WTC11 (cell line): ENCODE measurements around the gene TRIM50. TPM values are rescaled to one million over a fixed set of nuclear protein-coding genes. Genes with fewer than 3 reads are reported as not detected.

ENCODE experiments used
- CREB1 ChIP-seq: sonication (generic); formaldehyde crosslinking; IDR thresholded peaks from 2 replicates; pipeline ENCODE4 v1.8.0; 2023; ENCODE audit warnings: mild to moderate bottlenecking, missing genetic modification reagents
- CREM ChIP-seq: sonication (generic); formaldehyde crosslinking; IDR thresholded peaks from 2 replicates; pipeline ENCODE4 v1.8.1; 2022; ENCODE audit warnings: mild to moderate bottlenecking, missing genetic modification reagents, moderate library complexity
- ELF4 ChIP-seq: sonication (generic); formaldehyde crosslinking; IDR thresholded peaks from 2 replicates; pipeline ENCODE4 v1.8.1; 2022; ENCODE audit warnings: low read depth, mild to moderate bottlenecking, moderate library complexity, missing genetic modification reagents
- ESRRA ChIP-seq: sonication (generic); formaldehyde crosslinking; IDR thresholded peaks from 2 replicates; pipeline ENCODE4 v1.8.1; 2022; ENCODE audit warnings: mild to moderate bottlenecking, missing genetic modification reagents, borderline replicate concordance
- ETV6 ChIP-seq: sonication (generic); formaldehyde crosslinking; IDR thresholded peaks from 2 replicates; pipeline ENCODE4 v1.8.1; 2022; ENCODE audit warnings: mild to moderate bottlenecking, missing genetic modification reagents
- FOXP1 ChIP-seq: sonication (generic); formaldehyde crosslinking; IDR thresholded peaks from 2 replicates; pipeline ENCODE4 v1.8.0; 2022; ENCODE audit warnings: missing genetic modification reagents, mild to moderate bottlenecking, moderate library complexity, borderline replicate concordance
- MYBL2 ChIP-seq: sonication (generic); formaldehyde crosslinking; IDR thresholded peaks from 2 replicates; pipeline ENCODE4 v1.8.1; 2023; ENCODE audit warnings: mild to moderate bottlenecking, moderate library complexity, missing genetic modification reagents
- NFE2L1 ChIP-seq: sonication (generic); formaldehyde crosslinking; IDR thresholded peaks from 2 replicates; pipeline ENCODE4 v1.8.1; 2023; ENCODE audit warnings: missing genetic modification reagents
- NFYB ChIP-seq: sonication (generic); formaldehyde crosslinking; conservative IDR thresholded peaks from 2 replicates; pipeline ENCODE4 v1.8.0; 2022; ENCODE audit warnings: low read depth, missing genetic modification reagents
- SP1 ChIP-seq: sonication (generic); formaldehyde crosslinking; conservative IDR thresholded peaks from 2 replicates; pipeline ENCODE4 v1.8.1; 2022; ENCODE audit warnings: missing genetic modification reagents
- TEAD1 ChIP-seq: sonication (generic); formaldehyde crosslinking; IDR thresholded peaks from 2 replicates; pipeline ENCODE4 v1.8.0; 2022; ENCODE audit warnings: mild to moderate bottlenecking, missing genetic modification reagents
- TEAD4 ChIP-seq: sonication (generic); formaldehyde crosslinking; IDR thresholded peaks from 2 replicates; pipeline ENCODE4 v1.8.0; 2022; ENCODE audit warnings: mild to moderate bottlenecking, missing genetic modification reagents
- TP53 ChIP-seq: sonication (generic); formaldehyde crosslinking; IDR thresholded peaks from 2 replicates; pipeline ENCODE4 v1.8.1; 2023; ENCODE audit warnings: mild to moderate bottlenecking, missing genetic modification reagents
- ZNF396 ChIP-seq: fragments of 250-450 bp; sonication (Bioruptor Pico); IDR thresholded peaks from 2 replicates; pipeline ENCODE4 v1.8.0; 2021; ENCODE audit warnings: mild to moderate bottlenecking, moderate library complexity, borderline replicate concordance
- ZNF423 ChIP-seq: fragments of 250-450 bp; sonication (Bioruptor Pico); IDR thresholded peaks from 2 replicates; pipeline ENCODE4 v2.1.2; 2022; ENCODE audit warnings: mild to moderate bottlenecking, moderate library complexity
- total RNA-seq: library from RNA; stranded (reverse); gene quantifications from 3 replicates; pipeline ENCODE4 v1.2.3, GENCODE V29; 2021
- TF ChIP-seq, protein P1 (sequence below): fragments of 250-450 bp; sonication (Bioruptor Pico); IDR thresholded peaks from 2 replicates; pipeline ENCODE4 v1.8.0; 2021; ENCODE audit warnings: mild to moderate bottlenecking
- TF ChIP-seq, protein P2 (sequence below): sonication (generic); formaldehyde crosslinking; IDR thresholded peaks from 2 replicates; pipeline ENCODE4 v1.8.1; 2022; ENCODE audit warnings: mild to moderate bottlenecking, moderate library complexity, missing genetic modification reagents
- TF ChIP-seq, protein P3 (sequence below): fragments of 250-450 bp; sonication (Bioruptor Pico); IDR thresholded peaks from 2 replicates; pipeline ENCODE4 v1.9.0; 2021; ENCODE audit warnings: mild to moderate bottlenecking
- TF ChIP-seq, protein P4 (sequence below): sonication (generic); formaldehyde crosslinking; IDR thresholded peaks from 2 replicates; pipeline ENCODE4 v1.8.1; 2023; ENCODE audit warnings: mild to moderate bottlenecking, missing genetic modification reagents, borderline replicate concordance
- TF ChIP-seq, protein P5 (sequence below): sonication (generic); formaldehyde crosslinking; IDR thresholded peaks from 2 replicates; pipeline ENCODE4 v1.8.0; 2023; ENCODE audit warnings: missing genetic modification reagents, mild to moderate bottlenecking, borderline replicate concordance
- TF ChIP-seq, protein P6 (sequence below): sonication (generic); formaldehyde crosslinking; IDR thresholded peaks from 2 replicates; pipeline ENCODE4 v1.8.0; 2022; ENCODE audit warnings: mild to moderate bottlenecking, missing genetic modification reagents
- TF ChIP-seq, protein P7 (sequence below): sonication (generic); formaldehyde crosslinking; IDR thresholded peaks from 2 replicates; pipeline ENCODE4 v1.8.0; 2022; ENCODE audit warnings: missing genetic modification reagents
- TF ChIP-seq, protein P8 (sequence below): sonication (generic); formaldehyde crosslinking; IDR thresholded peaks from 2 replicates; pipeline ENCODE4 v1.8.0; 2022; ENCODE audit warnings: mild to moderate bottlenecking, missing genetic modification reagents

The TRIM50 gene
- total RNA-seq, 1 experiment from 2014 or later, result 0.15 TPM

DNA sequence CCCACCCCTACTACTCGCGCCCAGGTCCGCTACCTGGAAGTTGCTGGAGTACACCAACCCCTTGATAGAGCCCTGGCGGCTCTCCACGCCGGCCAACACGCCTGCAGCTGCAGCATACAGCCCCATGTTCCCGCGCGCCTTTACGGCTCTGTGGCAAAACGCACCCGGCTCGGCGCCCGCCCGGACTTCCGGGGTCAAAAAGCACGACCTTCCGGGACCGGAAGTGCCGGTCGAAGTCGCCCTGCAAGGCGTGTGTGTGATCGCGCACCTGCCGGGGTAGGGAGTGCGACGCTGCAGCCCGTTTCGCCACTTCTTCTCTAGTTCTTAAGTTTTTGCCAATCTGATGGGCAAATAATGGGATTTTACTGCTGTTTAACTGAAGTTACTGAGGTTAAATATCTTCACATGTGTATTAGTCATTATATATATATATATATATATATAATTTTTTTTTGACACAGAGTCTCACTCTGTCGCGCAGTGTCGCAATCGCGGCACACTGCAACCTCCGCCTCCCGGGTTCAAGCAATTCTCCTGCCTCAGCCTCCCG, 19.1 kb downstream of the TRIM50 start, which contains the start of gene NSUN5 (continued):
- TF ChIP-seq, protein P1, sequence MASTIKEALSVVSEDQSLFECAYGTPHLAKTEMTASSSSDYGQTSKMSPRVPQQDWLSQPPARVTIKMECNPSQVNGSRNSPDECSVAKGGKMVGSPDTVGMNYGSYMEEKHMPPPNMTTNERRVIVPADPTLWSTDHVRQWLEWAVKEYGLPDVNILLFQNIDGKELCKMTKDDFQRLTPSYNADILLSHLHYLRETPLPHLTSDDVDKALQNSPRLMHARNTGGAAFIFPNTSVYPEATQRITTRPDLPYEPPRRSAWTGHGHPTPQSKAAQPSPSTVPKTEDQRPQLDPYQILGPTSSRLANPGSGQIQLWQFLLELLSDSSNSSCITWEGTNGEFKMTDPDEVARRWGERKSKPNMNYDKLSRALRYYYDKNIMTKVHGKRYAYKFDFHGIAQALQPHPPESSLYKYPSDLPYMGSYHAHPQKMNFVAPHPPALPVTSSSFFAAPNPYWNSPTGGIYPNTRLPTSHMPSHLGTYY (CRISPR knock-in tag), result no peak
- TF ChIP-seq TP53 (CRISPR knock-in tag), result peak; percentile 78; the same call in 1 of the 2 replicates
- no peak for TF ChIP-seq ZNF423 (CRISPR knock-in tag)
- TF ChIP-seq ELF4 (CRISPR knock-in tag), result 0 out of 2 replicates have a peak, but pooled peaks have one; percentile 78
- peak; percentile 90; the same call in 1 of the 2 replicates for TF ChIP-seq MYBL2 (CRISPR knock-in tag)
- TF ChIP-seq, protein P2, sequence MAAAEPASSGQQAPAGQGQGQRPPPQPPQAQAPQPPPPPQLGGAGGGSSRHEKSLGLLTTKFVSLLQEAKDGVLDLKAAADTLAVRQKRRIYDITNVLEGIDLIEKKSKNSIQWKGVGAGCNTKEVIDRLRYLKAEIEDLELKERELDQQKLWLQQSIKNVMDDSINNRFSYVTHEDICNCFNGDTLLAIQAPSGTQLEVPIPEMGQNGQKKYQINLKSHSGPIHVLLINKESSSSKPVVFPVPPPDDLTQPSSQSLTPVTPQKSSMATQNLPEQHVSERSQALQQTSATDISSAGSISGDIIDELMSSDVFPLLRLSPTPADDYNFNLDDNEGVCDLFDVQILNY (CRISPR knock-in tag), result peak; percentile 80
- peak; percentile 24; the same call in 1 of the 2 replicates for TF ChIP-seq NFYB (CRISPR knock-in tag)
- TF ChIP-seq, protein P3, sequence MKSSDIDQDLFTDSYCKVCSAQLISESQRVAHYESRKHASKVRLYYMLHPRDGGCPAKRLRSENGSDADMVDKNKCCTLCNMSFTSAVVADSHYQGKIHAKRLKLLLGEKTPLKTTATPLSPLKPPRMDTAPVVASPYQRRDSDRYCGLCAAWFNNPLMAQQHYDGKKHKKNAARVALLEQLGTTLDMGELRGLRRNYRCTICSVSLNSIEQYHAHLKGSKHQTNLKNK (CRISPR knock-in tag), result no peak
- TF ChIP-seq, protein P4, sequence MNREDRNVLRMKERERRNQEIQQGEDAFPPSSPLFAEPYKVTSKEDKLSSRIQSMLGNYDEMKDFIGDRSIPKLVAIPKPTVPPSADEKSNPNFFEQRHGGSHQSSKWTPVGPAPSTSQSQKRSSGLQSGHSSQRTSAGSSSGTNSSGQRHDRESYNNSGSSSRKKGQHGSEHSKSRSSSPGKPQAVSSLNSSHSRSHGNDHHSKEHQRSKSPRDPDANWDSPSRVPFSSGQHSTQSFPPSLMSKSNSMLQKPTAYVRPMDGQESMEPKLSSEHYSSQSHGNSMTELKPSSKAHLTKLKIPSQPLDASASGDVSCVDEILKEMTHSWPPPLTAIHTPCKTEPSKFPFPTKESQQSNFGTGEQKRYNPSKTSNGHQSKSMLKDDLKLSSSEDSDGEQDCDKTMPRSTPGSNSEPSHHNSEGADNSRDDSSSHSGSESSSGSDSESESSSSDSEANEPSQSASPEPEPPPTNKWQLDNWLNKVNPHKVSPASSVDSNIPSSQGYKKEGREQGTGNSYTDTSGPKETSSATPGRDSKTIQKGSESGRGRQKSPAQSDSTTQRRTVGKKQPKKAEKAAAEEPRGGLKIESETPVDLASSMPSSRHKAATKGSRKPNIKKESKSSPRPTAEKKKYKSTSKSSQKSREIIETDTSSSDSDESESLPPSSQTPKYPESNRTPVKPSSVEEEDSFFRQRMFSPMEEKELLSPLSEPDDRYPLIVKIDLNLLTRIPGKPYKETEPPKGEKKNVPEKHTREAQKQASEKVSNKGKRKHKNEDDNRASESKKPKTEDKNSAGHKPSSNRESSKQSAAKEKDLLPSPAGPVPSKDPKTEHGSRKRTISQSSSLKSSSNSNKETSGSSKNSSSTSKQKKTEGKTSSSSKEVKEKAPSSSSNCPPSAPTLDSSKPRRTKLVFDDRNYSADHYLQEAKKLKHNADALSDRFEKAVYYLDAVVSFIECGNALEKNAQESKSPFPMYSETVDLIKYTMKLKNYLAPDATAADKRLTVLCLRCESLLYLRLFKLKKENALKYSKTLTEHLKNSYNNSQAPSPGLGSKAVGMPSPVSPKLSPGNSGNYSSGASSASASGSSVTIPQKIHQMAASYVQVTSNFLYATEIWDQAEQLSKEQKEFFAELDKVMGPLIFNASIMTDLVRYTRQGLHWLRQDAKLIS, result peak; percentile 71; the same call in 1 of the 2 replicates
- TF ChIP-seq, protein P5, sequence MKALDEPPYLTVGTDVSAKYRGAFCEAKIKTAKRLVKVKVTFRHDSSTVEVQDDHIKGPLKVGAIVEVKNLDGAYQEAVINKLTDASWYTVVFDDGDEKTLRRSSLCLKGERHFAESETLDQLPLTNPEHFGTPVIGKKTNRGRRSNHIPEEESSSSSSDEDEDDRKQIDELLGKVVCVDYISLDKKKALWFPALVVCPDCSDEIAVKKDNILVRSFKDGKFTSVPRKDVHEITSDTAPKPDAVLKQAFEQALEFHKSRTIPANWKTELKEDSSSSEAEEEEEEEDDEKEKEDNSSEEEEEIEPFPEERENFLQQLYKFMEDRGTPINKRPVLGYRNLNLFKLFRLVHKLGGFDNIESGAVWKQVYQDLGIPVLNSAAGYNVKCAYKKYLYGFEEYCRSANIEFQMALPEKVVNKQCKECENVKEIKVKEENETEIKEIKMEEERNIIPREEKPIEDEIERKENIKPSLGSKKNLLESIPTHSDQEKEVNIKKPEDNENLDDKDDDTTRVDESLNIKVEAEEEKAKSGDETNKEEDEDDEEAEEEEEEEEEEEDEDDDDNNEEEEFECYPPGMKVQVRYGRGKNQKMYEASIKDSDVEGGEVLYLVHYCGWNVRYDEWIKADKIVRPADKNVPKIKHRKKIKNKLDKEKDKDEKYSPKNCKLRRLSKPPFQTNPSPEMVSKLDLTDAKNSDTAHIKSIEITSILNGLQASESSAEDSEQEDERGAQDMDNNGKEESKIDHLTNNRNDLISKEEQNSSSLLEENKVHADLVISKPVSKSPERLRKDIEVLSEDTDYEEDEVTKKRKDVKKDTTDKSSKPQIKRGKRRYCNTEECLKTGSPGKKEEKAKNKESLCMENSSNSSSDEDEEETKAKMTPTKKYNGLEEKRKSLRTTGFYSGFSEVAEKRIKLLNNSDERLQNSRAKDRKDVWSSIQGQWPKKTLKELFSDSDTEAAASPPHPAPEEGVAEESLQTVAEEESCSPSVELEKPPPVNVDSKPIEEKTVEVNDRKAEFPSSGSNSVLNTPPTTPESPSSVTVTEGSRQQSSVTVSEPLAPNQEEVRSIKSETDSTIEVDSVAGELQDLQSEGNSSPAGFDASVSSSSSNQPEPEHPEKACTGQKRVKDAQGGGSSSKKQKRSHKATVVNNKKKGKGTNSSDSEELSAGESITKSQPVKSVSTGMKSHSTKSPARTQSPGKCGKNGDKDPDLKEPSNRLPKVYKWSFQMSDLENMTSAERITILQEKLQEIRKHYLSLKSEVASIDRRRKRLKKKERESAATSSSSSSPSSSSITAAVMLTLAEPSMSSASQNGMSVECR (CRISPR knock-in tag), result peak; percentile 97
- peak; percentile 94 for TF ChIP-seq CREB1 (CRISPR knock-in tag)
- TF ChIP-seq NFE2L1 (CRISPR knock-in tag), result peak; percentile 92
- TF ChIP-seq, protein P6, sequence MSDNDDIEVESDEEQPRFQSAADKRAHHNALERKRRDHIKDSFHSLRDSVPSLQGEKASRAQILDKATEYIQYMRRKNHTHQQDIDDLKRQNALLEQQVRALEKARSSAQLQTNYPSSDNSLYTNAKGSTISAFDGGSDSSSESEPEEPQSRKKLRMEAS (CRISPR knock-in tag), result peak; percentile 99
- peak; percentile 79; the same call in 1 of the 2 replicates for TF ChIP-seq TEAD4
- TF ChIP-seq TEAD1 (CRISPR knock-in tag), result peak; percentile 98
- TF ChIP-seq, protein P7, sequence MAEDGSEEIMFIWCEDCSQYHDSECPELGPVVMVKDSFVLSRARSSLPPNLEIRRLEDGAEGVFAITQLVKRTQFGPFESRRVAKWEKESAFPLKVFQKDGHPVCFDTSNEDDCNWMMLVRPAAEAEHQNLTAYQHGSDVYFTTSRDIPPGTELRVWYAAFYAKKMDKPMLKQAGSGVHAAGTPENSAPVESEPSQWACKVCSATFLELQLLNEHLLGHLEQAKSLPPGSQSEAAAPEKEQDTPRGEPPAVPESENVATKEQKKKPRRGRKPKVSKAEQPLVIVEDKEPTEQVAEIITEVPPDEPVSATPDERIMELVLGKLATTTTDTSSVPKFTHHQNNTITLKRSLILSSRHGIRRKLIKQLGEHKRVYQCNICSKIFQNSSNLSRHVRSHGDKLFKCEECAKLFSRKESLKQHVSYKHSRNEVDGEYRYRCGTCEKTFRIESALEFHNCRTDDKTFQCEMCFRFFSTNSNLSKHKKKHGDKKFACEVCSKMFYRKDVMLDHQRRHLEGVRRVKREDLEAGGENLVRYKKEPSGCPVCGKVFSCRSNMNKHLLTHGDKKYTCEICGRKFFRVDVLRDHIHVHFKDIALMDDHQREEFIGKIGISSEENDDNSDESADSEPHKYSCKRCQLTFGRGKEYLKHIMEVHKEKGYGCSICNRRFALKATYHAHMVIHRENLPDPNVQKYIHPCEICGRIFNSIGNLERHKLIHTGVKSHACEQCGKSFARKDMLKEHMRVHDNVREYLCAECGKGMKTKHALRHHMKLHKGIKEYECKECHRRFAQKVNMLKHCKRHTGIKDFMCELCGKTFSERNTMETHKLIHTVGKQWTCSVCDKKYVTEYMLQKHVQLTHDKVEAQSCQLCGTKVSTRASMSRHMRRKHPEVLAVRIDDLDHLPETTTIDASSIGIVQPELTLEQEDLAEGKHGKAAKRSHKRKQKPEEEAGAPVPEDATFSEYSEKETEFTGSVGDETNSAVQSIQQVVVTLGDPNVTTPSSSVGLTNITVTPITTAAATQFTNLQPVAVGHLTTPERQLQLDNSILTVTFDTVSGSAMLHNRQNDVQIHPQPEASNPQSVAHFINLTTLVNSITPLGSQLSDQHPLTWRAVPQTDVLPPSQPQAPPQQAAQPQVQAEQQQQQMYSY, result peak; percentile 37; the same call in 1 of the 2 replicates
- TF ChIP-seq SP1 (CRISPR knock-in tag), result peak; percentile 72
- no peak for TF ChIP-seq ZNF396 (CRISPR knock-in tag)
- TF ChIP-seq ESRRA (CRISPR knock-in tag), result peak; percentile 96; the same call in 1 of the 2 replicates
- peak; percentile 97 for TF ChIP-seq ETV6 (CRISPR knock-in tag)
- TF ChIP-seq FOXP1 (CRISPR knock-in tag), result peak; percentile 90
- TF ChIP-seq, protein P8, sequence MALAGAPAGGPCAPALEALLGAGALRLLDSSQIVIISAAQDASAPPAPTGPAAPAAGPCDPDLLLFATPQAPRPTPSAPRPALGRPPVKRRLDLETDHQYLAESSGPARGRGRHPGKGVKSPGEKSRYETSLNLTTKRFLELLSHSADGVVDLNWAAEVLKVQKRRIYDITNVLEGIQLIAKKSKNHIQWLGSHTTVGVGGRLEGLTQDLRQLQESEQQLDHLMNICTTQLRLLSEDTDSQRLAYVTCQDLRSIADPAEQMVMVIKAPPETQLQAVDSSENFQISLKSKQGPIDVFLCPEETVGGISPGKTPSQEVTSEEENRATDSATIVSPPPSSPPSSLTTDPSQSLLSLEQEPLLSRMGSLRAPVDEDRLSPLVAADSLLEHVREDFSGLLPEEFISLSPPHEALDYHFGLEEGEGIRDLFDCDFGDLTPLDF (CRISPR knock-in tag), result peak; percentile 93; the same call in 1 of the 2 replicates
- TF ChIP-seq CREM (CRISPR knock-in tag), result peak; percentile 78; the same call in 1 of the 2 replicates
